Right atrium auricular region (tissue), 2 donors: Measurements from ENCODE around the gene TMEM51. TPM values are rescaled to one million over a fixed set of nuclear protein-coding genes. Genes with fewer than 3 reads are reported as not detected.
"Not testable (repeated sequence)": the region's sequence is repeated elsewhere in the genome, so short reads cannot be mapped to it uniquely, and the experiment has no call there.

Experiments
- DNase-seq: peaks from one replicate; pipeline ENCODE4 v3.0.0-alpha.2; 2019; ENCODE audit warnings: low spot score
- H3K27ac ChIP-seq, 2 donors: fragments of 200-600 bp; sonication (generic); 1 replicate in 1 of 2; 2 replicates in 1 of 2; pipeline ENCODE4 v1.5.1; 2016 to 2019
- H3K27me3 ChIP-seq, 2 donors: fragments of 200-600 bp; sonication (generic); one replicate each; pipeline versions ENCODE4 v1.5.1 to v1.6.0; 2017 to 2019
- H3K36me3 ChIP-seq: fragments of 200-600 bp; sonication (generic); one replicate; pipeline ENCODE4 v1.5.1; 2016
- H3K4me1 ChIP-seq, 2 donors: fragments of 200-600 bp; sonication (generic); one replicate each; pipeline versions ENCODE4 v1.5.1 to v1.6.0; 2017 to 2019
- H3K4me3 ChIP-seq, 2 donors: fragments of 200-600 bp; sonication (generic); 1 replicate in 1 of 2; 2 replicates in 1 of 2; pipeline ENCODE4 v1.5.1; 2017 to 2019; ENCODE audit warnings: mild to moderate bottlenecking in 1 of 2, moderate library complexity in 1 of 2
- H3K9me3 ChIP-seq, 2 donors: fragments of 200-600 bp; sonication (generic); one replicate each; pipeline ENCODE4 v1.5.1; 2019
- total RNA-seq, 2 donors: library from RNA; depleted of rRNA; stranded (reverse); fragments of >200 nt; gene quantifications; one replicate each; pipeline ENCODE4 v1.1.0, GENCODE V29; 2016
- TF ChIP-seq, protein P1 (sequence below), 2 donors: fragments of 200-600 bp; sonication (generic); IDR thresholded peaks; one replicate each; pipeline ENCODE4 v1.5.1; 2019; ENCODE audit warnings: antibody characterized with exemption in 2 of 2

TMEM51 gene
- total RNA-seq, 2 donors from 2014 or later: 3.2 to 6.6 TPM

DNA sequence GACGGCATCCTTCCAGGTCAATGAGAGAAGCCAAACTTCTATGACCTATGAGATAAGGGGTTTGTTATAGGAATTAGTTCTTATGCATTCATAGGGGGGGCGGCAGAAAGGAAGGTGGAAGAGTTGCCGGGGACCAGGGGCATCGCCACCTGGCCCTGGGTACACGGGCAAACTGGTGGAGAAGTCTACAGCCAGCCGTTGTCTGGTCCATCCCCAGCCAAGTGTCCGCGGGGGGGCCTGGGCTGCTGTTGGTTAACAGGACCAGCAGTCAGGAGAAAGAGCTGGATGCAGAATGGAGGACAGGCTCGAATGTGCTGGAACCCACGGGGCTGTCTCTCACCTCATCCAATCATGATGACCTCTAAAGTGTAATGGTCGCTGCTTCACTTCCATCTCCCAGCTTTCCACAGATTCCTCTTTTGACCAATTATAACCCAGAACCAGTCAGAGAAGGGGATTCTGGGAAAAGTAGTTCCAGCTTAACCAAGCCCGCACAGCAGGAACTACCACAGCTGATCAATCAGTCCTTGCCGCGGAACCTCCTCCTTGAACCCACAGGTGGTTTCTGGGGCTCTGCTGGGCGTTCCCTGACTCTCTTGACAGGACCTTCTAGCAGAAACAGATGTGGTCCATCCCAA is 17.8 kb downstream of the TMEM51 start:
- Histone ChIP-seq H3K36me3 (no peaks in the 10 kb centered on the region), H3K27me3 (no peaks in the 10 kb centered on the region)
- TF ChIP-seq, protein P1, sequence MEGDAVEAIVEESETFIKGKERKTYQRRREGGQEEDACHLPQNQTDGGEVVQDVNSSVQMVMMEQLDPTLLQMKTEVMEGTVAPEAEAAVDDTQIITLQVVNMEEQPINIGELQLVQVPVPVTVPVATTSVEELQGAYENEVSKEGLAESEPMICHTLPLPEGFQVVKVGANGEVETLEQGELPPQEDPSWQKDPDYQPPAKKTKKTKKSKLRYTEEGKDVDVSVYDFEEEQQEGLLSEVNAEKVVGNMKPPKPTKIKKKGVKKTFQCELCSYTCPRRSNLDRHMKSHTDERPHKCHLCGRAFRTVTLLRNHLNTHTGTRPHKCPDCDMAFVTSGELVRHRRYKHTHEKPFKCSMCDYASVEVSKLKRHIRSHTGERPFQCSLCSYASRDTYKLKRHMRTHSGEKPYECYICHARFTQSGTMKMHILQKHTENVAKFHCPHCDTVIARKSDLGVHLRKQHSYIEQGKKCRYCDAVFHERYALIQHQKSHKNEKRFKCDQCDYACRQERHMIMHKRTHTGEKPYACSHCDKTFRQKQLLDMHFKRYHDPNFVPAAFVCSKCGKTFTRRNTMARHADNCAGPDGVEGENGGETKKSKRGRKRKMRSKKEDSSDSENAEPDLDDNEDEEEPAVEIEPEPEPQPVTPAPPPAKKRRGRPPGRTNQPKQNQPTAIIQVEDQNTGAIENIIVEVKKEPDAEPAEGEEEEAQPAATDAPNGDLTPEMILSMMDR (IDR thresholded peaks at IDR 0.05): no peak

GRCh38 chr1:15172405-15173259 is 19.1 kb downstream of the TMEM51 start:
- no peaks in the 10 kb centered on the region for H3K27me3 ChIP-seq
- H3K36me3 ChIP-seq: no peaks in the 10 kb centered on the region
- no peak overlapping the region for H3K27ac ChIP-seq
- H3K4me1 ChIP-seq: peaks cover 0 to 4% of the 10 kb centered on the region in 2 donors
- no peak for DNase-seq
- no peaks in the 10 kb centered on the region for H3K9me3 ChIP-seq
- no peak overlapping the region for H3K4me3 ChIP-seq
- TF ChIP-seq, protein P1 (IDR thresholded peaks at IDR 0.05): no peak

More for the DNA sequence above, 17.8 kb downstream of the TMEM51 start:
- H3K4me1 ChIP-seq: peaks cover 0 to 4% of the 10 kb centered on the region in 2 donors
- H3K9me3 ChIP-seq: no peaks in the 10 kb centered on the region
- no peak overlapping the region for H3K27ac ChIP-seq
- no peak for DNase-seq
- no peak overlapping the region for H3K4me3 ChIP-seq

DNA sequence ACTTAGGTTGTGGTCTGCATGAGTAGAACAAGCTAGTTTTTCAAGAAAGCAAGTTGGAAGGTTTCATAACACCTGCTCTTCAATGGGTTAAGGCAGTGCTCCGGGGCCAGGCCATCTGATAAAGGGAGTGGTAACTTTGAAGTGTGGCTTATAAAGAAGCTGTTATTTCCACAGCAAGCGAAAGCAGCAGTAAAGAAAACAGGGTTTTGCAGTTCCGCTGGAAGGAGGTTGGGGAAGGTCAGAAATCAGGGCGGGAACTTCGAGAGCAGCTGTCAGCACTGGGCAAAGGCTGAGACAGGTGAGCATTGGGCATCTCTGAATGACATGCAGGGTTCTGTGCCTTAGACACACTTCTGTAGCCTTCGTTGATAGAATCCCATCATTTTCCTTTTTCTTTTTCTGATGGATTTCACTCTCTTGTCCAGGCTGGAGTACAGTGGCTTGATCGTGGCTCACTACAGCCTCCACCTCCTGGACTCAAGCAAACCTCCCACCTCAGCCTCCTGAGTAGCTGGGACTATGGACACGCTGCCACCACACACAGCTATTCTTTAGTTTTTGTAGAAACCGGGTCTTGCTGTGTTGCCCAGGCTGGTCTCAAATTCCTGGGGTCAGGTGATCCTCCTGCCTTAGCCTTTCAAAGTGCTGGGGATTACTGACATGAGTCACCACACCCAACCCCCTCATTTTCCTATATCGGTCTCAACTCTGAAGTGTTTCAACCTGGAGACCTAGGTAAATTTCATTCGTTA is 20.5 kb downstream of the TMEM51 start:
- H3K27ac ChIP-seq: no peak overlapping the region
- no peak overlapping the region for H3K4me3 ChIP-seq
- no peaks in the 10 kb centered on the region for H3K27me3 ChIP-seq
- H3K36me3 ChIP-seq: no peaks in the 10 kb centered on the region
- peaks cover 0 to 11% of the 10 kb centered on the region in 2 donors for H3K4me1 ChIP-seq
- TF ChIP-seq, protein P1 (IDR thresholded peaks at IDR 0.05): no peak
- no peaks in the 10 kb centered on the region for H3K9me3 ChIP-seq
- DNase-seq: no peak

DNA sequence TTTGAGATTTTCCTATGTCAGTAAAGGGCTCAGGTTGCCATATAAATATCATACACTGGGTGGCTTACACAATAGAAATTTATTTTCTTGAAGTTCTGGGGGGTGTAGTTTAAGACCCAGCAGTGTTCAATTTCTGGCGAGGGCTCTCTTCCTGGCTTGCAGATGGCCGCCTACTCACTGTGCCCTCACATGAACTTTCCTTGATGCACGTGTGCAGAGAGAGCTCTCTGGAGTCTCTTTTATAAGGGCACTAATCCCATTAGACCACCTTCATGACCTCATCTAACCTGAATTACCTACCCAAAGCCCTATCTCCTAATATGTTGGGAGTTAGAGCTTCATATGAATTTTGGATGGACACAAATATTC is 21.1 kb downstream of the TMEM51 start:
- H3K4me1 ChIP-seq: peaks cover 0 to 13% of the 10 kb centered on the region in 2 donors
- no peaks in the 10 kb centered on the region for H3K36me3 ChIP-seq
- H3K27ac ChIP-seq: no peak overlapping the region
- no peak overlapping the region for H3K4me3 ChIP-seq
- no peak for DNase-seq
- no peaks in the 10 kb centered on the region for H3K27me3 ChIP-seq
- TF ChIP-seq, protein P1 (IDR thresholded peaks at IDR 0.05): no peak
- H3K9me3 ChIP-seq: no peaks in the 10 kb centered on the region

DNA sequence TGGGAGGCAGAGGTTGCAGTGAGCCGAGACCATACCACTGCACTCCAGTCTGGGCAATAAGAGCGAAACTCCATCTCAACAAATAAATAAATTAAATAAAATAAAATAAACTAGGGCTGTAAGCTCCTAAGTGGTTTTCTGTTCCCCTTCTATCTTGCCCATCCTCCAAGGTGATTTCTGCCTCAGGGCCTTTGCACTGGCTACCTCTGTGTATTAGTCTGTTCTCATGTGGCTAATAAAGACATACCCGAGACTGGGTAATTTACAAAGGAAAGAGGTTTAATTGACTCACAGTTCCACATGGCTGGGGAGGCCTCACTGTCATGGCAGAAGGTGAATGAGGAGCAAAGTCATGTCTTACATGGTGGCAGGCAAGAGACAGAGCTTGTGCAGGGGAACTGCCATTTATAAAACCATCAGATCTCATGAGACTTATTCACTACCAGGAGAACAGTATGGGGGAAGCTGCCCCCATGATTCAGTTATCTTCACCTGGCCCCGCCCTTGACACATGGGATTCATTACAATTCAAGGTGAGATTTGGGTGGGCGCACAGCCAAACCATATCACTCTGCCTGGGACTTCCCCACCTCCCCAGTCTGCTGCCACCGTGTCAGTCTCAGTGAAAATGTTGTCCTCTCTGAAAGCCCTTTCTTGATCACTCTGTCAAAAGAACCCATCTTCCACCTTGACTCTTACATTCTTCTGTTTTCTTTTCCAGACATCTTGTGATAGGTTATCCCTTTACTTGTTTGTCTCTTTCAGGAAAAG is 22.0 kb downstream of the TMEM51 start:
- DNase-seq, H3K4me3 ChIP-seq, H3K36me3 ChIP-seq, H3K9me3 ChIP-seq, H3K27me3 ChIP-seq, H3K27ac ChIP-seq: not testable (repeated sequence)
- H3K4me1 ChIP-seq: peaks cover 0 to 17% of the 10 kb centered on the region in 2 donors
